Lower lobe of right lung (tissue), 2 donors: ENCODE data around the gene METTL22. TPM values are rescaled to one million over a fixed set of nuclear protein-coding genes. Genes with fewer than 3 reads are reported as not detected.

Experiments used
- ATAC-seq, 2 donors: fragments of 200-7000 bp; cut with Tn5 transposase; one replicate each; pipeline ENCODE4 v1.9.1; 2020 to 2022; ENCODE audit warnings: mild to moderate bottlenecking in 2 of 2, moderate library complexity in 2 of 2
- DNase-seq: peaks from one replicate; pipeline ENCODE4 v3.0.0-alpha.2; 2020
- H3K27ac ChIP-seq: fragments of 200-600 bp; one replicate; pipeline ENCODE4 v1.8.0; 2022
- H3K27me3 ChIP-seq: fragments of 200-600 bp; one replicate; pipeline ENCODE4 v1.8.0; 2022; ENCODE audit warnings: low read depth
- H3K36me3 ChIP-seq: fragments of 200-600 bp; one replicate; pipeline ENCODE4 v1.8.0; 2022; ENCODE audit warnings: mild to moderate bottlenecking
- H3K4me1 ChIP-seq: fragments of 200-600 bp; one replicate; pipeline ENCODE4 v1.8.0; 2022
- H3K4me3 ChIP-seq: fragments of 200-600 bp; one replicate; pipeline ENCODE4 v1.8.0; 2022; ENCODE audit warnings: mild to moderate bottlenecking
- H3K9me3 ChIP-seq: fragments of 200-600 bp; one replicate; pipeline ENCODE4 v1.8.0; 2022
- intact Hi-C: fragments of 100-400 bp; cut with DNase I; formaldehyde crosslinking; loops from one replicate; pipeline ENCODE4 v1.11.0; 2022
- total RNA-seq: library from RNA; stranded (reverse); fragmentation: NEBNext Ultra II Directional; extraction: Animal tissue kit (Norgen Biotek cat#: 25700); gene quantifications from one replicate; pipeline ENCODE4 v1.2.1, GENCODE V29; 2021
- TF ChIP-seq, protein P1 (sequence below): fragments of 200-600 bp; IDR thresholded peaks from one replicate; pipeline ENCODE4 v1.8.0; 2022; ENCODE audit warnings: antibody characterized with exemption, mild to moderate bottlenecking
- donor health status: DM: no; HTN: yes; CAD: no; lungs with severe emphysema.

Gene METTL22
- total RNA-seq, 1 donor from 2014 or later: 43.5 TPM

DNA sequence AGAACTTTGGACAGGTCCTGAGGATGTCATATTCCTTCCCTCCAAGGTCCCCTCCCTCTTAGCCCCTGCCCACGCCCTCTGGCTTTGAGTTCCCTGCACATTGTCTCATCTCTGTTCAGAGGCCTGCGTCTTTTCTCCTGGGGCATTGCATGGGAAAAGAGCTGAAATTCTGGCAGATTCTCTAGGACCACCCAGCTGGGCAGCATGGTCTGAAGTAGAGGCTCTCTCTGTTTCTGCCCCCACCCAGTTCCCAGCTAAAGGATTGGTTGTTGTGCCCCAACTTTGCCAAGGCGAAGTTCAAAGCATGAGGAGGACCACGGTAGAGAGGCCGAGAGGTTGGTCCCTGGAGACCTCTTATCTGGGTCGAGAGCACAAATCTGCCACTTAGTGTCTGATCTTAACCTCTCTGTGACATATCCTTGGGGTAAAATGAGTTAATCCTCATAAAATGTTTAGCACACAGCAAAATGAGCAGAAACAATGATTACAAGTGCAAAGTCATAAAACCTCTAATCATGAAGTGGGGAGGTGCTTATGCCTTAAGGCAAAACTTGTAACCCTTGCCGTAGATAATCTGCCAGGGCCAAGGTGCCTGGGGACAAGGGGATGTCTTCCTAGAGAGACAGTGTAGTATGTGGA lies 55.4 kb downstream of the METTL22 start:
- no peak for DNase-seq
- Histone ChIP-seq H3K27ac (no peak overlapping the region), H3K4me3 (no peak overlapping the region), H3K36me3 (no peaks in the 10 kb centered on the region), H3K4me1 (peaks cover 6% of the 10 kb centered on the region), H3K9me3 (no peaks in the 10 kb centered on the region), H3K27me3 (no peaks in the 10 kb centered on the region)
- ATAC-seq: no peak
- intact Hi-C loops: no loop called here
- TF ChIP-seq, protein P1, sequence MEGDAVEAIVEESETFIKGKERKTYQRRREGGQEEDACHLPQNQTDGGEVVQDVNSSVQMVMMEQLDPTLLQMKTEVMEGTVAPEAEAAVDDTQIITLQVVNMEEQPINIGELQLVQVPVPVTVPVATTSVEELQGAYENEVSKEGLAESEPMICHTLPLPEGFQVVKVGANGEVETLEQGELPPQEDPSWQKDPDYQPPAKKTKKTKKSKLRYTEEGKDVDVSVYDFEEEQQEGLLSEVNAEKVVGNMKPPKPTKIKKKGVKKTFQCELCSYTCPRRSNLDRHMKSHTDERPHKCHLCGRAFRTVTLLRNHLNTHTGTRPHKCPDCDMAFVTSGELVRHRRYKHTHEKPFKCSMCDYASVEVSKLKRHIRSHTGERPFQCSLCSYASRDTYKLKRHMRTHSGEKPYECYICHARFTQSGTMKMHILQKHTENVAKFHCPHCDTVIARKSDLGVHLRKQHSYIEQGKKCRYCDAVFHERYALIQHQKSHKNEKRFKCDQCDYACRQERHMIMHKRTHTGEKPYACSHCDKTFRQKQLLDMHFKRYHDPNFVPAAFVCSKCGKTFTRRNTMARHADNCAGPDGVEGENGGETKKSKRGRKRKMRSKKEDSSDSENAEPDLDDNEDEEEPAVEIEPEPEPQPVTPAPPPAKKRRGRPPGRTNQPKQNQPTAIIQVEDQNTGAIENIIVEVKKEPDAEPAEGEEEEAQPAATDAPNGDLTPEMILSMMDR: no peak

DNA sequence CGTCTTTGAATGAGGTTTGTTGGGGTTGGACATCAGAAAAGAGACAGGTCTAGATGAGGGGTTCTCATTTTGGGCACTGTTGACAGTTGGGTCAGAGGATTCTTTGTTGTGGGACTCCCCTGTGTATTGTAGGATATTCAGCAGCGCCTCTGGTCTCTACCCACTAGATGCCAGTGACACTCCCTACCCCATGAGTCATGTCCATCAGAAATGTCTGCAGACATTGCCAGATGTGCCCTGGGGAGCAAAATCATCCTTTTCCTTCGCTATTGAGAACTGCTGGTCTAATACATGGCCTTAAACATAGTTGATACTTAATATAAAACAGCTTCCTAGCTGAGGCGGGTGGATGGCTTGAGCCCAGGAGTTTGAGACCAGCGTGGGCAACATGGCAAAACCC lies 56.0 kb downstream of the METTL22 start:
- no peaks in the 10 kb centered on the region for H3K36me3 ChIP-seq
- intact Hi-C loops: no loop called here
- no peak overlapping the region for H3K27ac ChIP-seq
- H3K9me3 ChIP-seq: no peaks in the 10 kb centered on the region
- ATAC-seq (no peak), DNase-seq (no peak)
- TF ChIP-seq, protein P1: no peak
- no peaks in the 10 kb centered on the region for H3K27me3 ChIP-seq
- H3K4me3 ChIP-seq: no peak overlapping the region
- peaks cover 6% of the 10 kb centered on the region for H3K4me1 ChIP-seq

DNA sequence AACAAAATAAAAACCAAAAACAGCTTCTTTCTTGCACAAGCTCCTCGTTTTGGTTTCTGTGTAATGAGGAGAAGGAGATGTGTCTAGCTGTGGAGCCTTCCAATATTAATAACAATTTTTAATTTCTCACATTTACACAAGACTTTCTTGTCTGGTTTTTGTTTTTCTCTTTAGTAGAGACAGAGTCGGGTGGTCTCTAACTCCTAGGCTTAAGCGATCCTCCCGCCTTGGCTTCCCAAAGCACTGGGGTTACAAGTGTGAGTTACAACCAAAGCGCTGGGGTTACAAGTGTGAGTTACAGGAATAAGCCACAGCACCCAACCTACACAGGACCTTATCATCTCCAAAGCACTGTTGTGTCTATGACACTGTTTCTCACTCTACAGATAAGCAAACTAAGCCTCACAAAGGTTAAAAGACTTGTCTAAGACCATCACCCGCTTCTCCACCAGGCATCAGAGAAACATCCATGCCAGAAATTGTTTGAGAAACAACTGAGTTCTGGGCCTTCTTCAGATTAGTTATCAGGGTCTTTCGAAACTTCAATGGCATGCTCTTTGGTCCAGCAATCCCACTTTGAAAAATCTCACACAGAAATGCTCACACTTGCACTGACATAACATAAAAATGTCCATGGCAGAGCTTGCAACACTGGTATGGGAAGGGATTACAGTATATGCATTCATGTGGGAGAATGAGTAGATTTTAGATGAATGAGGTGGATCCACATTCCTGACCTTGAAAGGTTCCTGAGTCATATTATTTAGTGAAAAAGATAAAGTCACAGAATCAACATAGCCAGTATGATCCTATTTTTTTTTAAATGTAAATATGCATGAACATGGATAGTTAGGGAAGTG lies 56.8 kb downstream of the METTL22 start:
- TF ChIP-seq, protein P1: no peak
- peaks cover 6% of the 10 kb centered on the region for H3K4me1 ChIP-seq
- no peak overlapping the region for H3K4me3 ChIP-seq
- no peak for ATAC-seq
- H3K27me3 ChIP-seq: no peaks in the 10 kb centered on the region
- H3K27ac ChIP-seq: no peak overlapping the region
- intact Hi-C loops: no loop called here
- H3K9me3 ChIP-seq: no peaks in the 10 kb centered on the region
- DNase-seq: no peak
- no peaks in the 10 kb centered on the region for H3K36me3 ChIP-seq

DNA sequence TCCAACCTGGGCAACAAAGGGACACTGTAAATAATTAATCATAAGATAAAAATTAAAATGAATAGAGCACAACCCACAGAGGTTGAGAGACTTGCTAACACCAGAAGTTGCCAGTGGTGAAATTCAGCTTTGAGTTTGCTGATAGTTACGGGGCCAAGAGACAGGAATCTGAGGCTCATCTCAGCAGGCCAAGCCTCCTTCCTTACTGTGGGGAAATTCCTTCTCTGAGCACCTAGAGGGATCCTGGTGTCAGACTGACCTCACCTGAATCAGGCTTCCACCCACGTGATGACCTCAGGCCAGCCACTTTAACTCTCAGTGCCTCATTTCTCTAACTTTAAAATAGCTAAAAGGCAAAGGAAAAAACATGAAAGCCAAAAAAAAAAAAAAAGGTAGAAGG lies 57.7 kb downstream of the METTL22 start:
- intact Hi-C loops: no loop called here
- H3K27me3 ChIP-seq: no peaks in the 10 kb centered on the region
- ATAC-seq (no peak), DNase-seq (no peak)
- no peaks in the 10 kb centered on the region for H3K36me3 ChIP-seq
- H3K27ac ChIP-seq: no peak overlapping the region
- peaks cover 6% of the 10 kb centered on the region for H3K4me1 ChIP-seq
- H3K4me3 ChIP-seq: no peak overlapping the region
- TF ChIP-seq, protein P1: no peak
- H3K9me3 ChIP-seq: no peaks in the 10 kb centered on the region

DNA sequence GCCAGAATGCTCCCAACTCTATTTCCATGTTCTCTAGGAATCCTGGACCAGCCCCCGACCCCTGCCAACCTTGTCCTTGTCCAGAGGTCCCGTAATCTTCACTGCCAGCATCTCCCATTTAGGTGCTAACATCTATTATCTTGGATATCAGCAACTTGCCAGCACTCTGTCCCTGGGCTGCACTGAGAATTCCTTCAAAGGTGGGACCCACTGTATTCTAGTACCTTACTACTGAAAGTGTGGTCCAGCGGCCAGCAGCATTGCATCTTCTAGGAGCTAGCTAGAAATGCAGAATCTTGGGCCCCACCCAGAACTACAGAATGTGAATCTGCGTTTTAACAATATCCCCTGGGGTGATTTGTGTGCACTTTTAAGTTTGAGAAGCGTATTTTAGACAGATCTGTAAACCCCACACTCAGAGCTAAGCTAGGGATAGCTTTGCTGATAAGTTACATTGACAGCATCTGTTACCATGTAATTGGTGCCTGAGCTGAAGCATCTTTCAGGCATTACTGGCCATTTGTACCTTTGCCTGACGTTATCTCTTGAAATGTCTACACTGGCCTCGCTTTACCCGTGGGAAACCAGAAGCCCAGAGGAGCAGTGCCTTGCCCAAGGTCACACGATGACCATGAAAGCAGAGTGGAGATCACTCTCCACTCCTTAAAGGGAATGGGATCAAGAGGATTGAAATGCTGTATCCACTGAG lies 61.2 kb downstream of the METTL22 start:
- no peaks in the 10 kb centered on the region for H3K27me3 ChIP-seq
- H3K27ac ChIP-seq: no peak overlapping the region
- no peaks in the 10 kb centered on the region for H3K36me3 ChIP-seq
- H3K9me3 ChIP-seq: no peaks in the 10 kb centered on the region
- TF ChIP-seq, protein P1: no peak
- no peak for DNase-seq
- ATAC-seq: no peak
- no peaks in the 10 kb centered on the region for H3K4me1 ChIP-seq
- H3K4me3 ChIP-seq: no peak overlapping the region
- intact Hi-C loops: no loop called here
